ENCODE measurements around the gene DOCK2.

The DOCK2 gene

DNA sequence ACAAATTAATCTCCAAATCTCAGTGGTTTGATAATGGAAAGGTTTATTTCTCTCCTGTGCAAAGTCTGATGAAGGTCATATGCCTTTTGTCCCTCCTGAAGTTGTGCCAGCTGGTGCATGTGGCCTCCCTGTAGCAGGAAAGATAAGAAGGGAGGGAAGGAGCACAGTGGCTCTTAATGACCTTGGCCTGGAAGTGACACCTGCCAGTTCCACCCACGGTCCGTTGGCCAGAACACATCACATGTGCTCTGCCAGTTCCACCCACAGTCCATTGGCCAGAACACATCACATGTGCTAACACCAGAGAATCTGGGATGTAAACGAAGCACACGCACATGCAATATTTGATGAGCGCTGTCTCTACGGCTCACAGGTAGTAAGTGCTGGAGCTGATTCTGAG lies 130.9 kb downstream of the DOCK2 start:
- H3K27me3 ChIP-seq (ENCODE audit: control insufficient read depth, low read length) = no peaks in the 10 kb centered on the region
- H3K9me2 ChIP-seq (replicated peaks; ENCODE audit: control insufficient read depth, low read length) = no peaks in the 10 kb centered on the region
- H3K27ac ChIP-seq (ENCODE audit: low read depth, low read length) = no peak overlapping the region
- peaks cover 14% of the 10 kb centered on the region for H3K4me1 ChIP-seq (ENCODE audit: control insufficient read depth, low read length)
- no peak overlapping the region for H3K4me2 ChIP-seq (ENCODE audit: low read length)
- peaks cover 79% of the 10 kb centered on the region for H3K36me3 ChIP-seq (ENCODE audit: control insufficient read depth, low read length)
- 0 out of 2 replicates have a peak, but pooled peaks cover 2% of the 10 kb centered on the region for H3F3A ChIP-seq (ENCODE audit: control insufficient read depth, insufficient read depth)
- H3K4me3 ChIP-seq (ENCODE audit: low read length) = no peak overlapping the region
- H4K20me1 ChIP-seq (ENCODE audit: control insufficient read depth, insufficient read depth, low read depth, low read length) = 0 out of 2 replicates have a peak, but pooled peaks cover 2% of the 10 kb centered on the region
- TF ChIP-seq CTCF (IDR thresholded peaks at IDR 0.05; ENCODE audit: low read depth, low read length, poor library complexity, severe bottlenecking) (no peak), EZH2phosphoT487 (IDR thresholded peaks at IDR 0.05; ENCODE audit: borderline replicate concordance, low read length) (no peak)
- H3K9me3 ChIP-seq (ENCODE audit: control insufficient read depth, insufficient read depth, low read length) = no peaks in the 10 kb centered on the region
- no peaks in the 10 kb centered on the region for H3K79me2 ChIP-seq (ENCODE audit: control insufficient read depth, low read length)

GRCh38 chr5:169768416-169768815 lies 131.3 kb downstream of the DOCK2 start:
- Histone ChIP-seq H3K27me3 (ENCODE audit: control insufficient read depth, low read length) (no peaks in the 10 kb centered on the region), H3K9me2 (replicated peaks; ENCODE audit: control insufficient read depth, low read length) (no peaks in the 10 kb centered on the region), H3K4me3 (ENCODE audit: low read length) (no peak overlapping the region), H4K20me1 (ENCODE audit: control insufficient read depth, insufficient read depth, low read depth, low read length) (0 out of 2 replicates have a peak, but pooled peaks cover 2% of the 10 kb centered on the region), H3K36me3 (ENCODE audit: control insufficient read depth, low read length) (peaks cover 74% of the 10 kb centered on the region), H3F3A (ENCODE audit: control insufficient read depth, insufficient read depth) (0 out of 2 replicates have a peak, but pooled peaks cover 2% of the 10 kb centered on the region), H3K4me1 (ENCODE audit: control insufficient read depth, low read length) (peaks cover 14% of the 10 kb centered on the region), H3K27ac (ENCODE audit: low read depth, low read length) (no peak overlapping the region), H3K79me2 (ENCODE audit: control insufficient read depth, low read length) (no peaks in the 10 kb centered on the region), H3K4me2 (ENCODE audit: low read length) (no peak overlapping the region), H3K9me3 (ENCODE audit: control insufficient read depth, insufficient read depth, low read length) (no peaks in the 10 kb centered on the region)
- no peak for TF ChIP-seq EZH2phosphoT487 (IDR thresholded peaks at IDR 0.05; ENCODE audit: borderline replicate concordance, low read length)
- TF ChIP-seq CTCF (IDR thresholded peaks at IDR 0.05; ENCODE audit: low read depth, low read length, poor library complexity, severe bottlenecking) = no peak

GRCh38 chr5:169770109-169770508 lies 133.0 kb downstream of the DOCK2 start:
- Histone ChIP-seq H3K9me2 (replicated peaks; ENCODE audit: control insufficient read depth, low read length) (no peaks in the 10 kb centered on the region), H3F3A (ENCODE audit: control insufficient read depth, insufficient read depth) (0 out of 2 replicates have a peak, but pooled peaks cover 2% of the 10 kb centered on the region), H3K27me3 (ENCODE audit: control insufficient read depth, low read length) (no peaks in the 10 kb centered on the region), H4K20me1 (ENCODE audit: control insufficient read depth, insufficient read depth, low read depth, low read length) (0 out of 2 replicates have a peak, but pooled peaks cover 2% of the 10 kb centered on the region), H3K4me1 (ENCODE audit: control insufficient read depth, low read length) (peaks cover 14% of the 10 kb centered on the region), H3K27ac (ENCODE audit: low read depth, low read length) (no peak overlapping the region), H3K9me3 (ENCODE audit: control insufficient read depth, insufficient read depth, low read length) (no peaks in the 10 kb centered on the region), H3K36me3 (ENCODE audit: control insufficient read depth, low read length) (peaks cover 61% of the 10 kb centered on the region), H3K79me2 (ENCODE audit: control insufficient read depth, low read length) (no peaks in the 10 kb centered on the region), H3K4me2 (ENCODE audit: low read length) (no peak overlapping the region), H3K4me3 (ENCODE audit: low read length) (no peak overlapping the region)
- TF ChIP-seq CTCF (IDR thresholded peaks at IDR 0.05; ENCODE audit: low read depth, low read length, poor library complexity, severe bottlenecking) (no peak), EZH2phosphoT487 (IDR thresholded peaks at IDR 0.05; ENCODE audit: borderline replicate concordance, low read length) (no peak)

All from DOHH2 (cell line).